GM19193 (cell line): Measurements from ENCODE around the gene DDX23.
A peak's percentile ranks its signal among the peaks of the same experiment; 100 is the strongest.

Experiments
- POLR2A ChIP-seq: IDR thresholded peaks from 4 replicates; pipeline ENCODE4 v1.6.1; 2011; ENCODE audit not compliant: insufficient read depth, insufficient read length; ENCODE audit errors: extremely low read depth

The DDX23 gene

DNA sequence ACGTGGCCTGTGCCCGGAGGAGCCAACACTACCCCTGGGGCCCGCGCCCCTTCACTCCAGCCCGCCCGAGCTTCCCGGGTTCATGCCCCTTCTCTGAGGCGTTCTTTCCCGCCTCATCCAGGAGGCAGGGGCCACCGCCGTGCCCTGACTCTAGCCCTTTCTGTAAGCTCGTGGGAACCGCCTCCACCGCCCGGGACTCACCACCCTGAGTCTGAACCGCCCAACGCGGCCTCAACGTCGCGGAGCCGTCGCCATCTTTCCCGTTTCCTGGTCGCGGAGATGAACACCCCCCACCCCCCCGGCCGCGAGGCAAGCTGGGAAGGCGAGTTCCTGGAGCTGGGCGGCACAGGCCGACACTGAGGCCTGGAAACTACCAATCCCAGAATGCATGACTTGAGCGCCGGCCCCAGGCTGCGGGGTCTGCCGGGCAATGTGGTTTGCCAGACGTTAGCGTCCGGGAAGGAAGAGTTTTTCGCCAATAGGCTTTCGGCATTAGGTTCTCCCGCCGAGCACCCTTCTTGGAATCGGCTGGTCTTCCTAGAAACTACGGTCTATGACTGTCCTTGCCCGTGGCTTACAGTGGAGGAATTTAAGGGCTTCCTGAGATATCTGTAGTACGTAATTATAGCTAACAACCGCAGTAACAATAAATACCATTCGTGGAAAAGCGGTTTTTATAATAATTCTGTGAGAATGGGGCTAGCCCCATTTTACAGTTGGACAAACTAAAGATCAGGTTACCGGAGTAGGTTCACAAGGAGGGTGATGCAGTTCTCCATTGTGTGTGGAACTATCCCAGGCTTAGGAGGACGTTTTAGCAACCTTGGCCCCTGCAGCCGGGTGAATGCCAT, at the start of gene DDX23:
Gene DDX23, minus strand, starts transcription at position 281 of the 851 bp plus-strand sequence. CDS start 6,381 bp downstream, outside the sequence.
- peak; percentile 92 for TF ChIP-seq POLR2A

DNA sequence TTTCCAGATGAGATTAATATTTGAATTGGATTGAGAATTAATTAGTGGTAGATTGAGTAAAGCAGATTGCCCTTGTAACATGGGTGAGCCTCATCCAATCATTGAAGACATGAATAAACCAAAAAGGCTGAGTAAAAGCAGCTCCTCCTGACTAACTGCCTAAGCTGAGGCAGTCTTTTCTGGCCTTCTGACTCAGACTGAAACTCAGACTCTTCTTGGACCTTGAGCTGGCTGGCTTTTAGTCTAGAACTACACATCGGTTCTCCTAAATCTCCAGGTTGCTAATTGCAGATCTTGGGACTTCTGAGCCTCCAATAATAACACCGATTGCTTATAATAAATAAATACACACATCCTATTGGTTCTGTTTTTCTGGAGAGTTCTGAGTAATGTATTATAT, 49.3 kb upstream of the DDX23 start:
- no peak for TF ChIP-seq POLR2A

DNA sequence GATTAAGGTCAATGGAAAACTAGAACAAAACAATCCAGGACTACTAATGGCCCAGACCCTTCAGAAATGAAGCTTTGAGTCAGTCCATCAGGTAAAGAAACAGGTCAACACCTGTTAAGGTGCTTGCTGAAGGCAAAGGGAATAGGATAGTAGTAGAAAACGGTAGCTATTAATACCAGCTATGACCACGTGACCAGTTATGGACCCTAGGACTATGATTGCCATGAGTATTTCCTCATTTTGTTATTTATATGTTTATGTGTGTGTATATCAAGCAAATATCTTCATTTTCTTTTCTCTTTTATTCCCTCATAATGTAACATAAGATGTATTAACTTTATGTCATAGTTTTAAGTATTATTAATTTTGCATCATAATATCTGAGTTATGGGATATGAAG, 47.7 kb upstream of the DDX23 start:
- no peak for TF ChIP-seq POLR2A

DNA sequence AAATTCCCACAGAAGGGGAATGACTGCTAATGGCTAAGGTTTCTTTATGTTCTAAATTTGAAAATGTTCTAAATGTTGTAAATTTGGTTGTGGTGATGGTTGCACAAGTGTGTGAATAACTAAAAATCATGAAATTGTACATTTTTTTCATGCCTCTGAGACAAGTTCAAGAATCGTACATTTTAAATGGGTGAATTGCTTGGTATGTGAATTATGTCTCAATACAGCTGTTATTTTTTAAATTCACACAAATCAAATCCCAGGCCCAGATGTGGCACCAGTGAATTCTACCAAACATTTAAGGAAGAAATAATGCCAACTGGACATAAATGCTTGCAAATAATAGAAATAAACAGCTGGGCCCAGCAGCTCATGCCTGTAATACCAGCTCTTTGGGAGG, 42.3 kb upstream of the DDX23 start:
- TF ChIP-seq POLR2A: no peak

- no peak for TF ChIP-seq POLR2A
These were observed 38.9 kb upstream of the DDX23 start for GRCh38 chr12:48890657-48891418.

GRCh38 chr12:48889679-48890078, 37.7 kb upstream of the DDX23 start:
- TF ChIP-seq POLR2A: no peak

DNA sequence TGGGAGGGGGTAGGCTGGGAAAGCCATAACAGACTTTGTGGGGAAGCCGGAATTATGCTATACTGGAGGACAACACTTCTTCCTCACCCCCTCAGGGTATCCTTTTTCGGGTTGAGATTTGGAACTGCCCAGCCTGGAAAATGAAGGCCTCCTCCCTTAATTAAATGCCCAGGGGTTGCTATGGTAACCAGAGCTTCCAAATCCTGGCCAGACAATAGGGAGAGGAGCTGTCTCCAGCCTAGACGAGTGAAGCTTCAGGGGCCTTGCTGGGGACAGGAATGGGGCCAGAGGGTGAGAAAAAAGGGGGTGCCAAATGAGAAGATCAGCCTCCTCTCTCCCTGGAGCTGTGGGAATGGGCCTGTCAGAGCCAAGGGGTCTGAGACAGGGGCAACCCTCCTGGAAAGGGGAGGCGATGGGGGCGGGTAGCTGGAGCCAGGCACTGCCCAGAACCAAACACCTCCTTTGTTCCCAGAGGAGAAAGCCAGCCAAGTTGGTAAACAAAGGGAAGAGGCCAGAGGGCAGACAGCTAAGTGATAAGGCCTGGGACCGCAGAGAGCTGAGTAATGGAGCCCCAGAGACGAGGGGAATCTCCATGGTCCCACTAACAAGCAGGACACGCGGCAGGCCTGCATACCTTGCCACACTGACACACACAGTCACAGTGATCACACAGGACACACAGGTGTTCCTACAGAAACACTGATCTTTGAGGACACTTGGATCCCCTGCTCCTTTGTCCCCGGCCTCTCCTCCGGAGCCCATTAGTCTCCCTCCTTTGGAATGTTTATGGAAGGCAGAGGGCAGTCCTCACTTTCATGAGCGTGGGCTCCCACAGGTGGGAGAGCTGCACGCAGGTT, 31.6 kb upstream of the DDX23 start:
- TF ChIP-seq POLR2A: no peak

GRCh38 chr12:48882972-48883304, 31.0 kb upstream of the DDX23 start:
- TF ChIP-seq POLR2A: no peak

- no peak for TF ChIP-seq POLR2A
These were observed 30.3 kb upstream of the DDX23 start for GRCh38 chr12:48882315-48882687.

DNA sequence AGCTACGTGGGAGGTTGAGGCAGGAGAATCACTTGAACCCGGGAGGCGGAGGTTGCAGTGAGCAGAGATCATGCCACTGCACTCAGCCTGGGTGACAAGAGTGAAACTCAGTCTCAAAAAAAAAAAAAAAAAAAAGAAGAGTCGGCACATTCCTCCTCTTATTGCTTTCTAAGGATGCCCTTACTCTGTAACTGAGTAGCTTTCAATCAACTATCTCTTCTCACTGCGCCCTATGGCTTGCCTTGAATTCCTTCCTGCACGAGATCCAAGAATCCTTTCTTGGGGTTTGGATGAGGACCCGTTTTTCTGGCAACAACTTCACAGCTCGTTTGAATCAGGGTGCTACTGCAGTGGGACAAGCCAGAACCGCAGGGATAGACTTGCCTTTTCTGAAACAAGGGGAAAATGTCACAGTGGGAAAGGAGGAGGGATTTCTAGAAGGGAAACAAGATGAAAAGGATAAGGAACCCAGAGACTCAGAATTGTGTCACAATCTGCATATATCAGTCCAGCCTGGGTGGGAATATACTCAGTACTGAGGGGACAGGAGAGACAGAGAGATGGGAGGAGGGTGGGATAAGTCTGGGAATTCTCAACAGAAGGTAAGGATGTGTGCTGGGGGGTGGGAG, 29.8 kb upstream of the DDX23 start:
- TF ChIP-seq POLR2A: no peak

DNA sequence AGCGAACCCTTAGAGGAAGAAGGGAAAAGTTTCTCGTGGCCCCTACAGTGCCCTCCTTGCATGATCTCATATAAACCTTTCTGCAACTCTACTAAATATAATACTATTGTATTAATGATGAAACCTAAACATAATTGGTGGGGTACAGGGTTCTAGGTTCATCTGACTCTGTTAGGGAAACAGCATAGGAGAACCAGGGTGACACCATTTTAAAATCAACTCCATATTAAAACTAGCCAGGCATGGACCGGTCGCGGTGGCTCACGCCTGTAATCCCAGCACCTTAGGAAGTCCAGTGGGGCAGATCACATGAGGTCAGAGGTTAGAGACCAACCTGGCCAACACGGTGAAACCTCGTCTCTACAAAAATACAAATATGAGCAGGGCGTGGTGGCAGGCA, 28.7 kb upstream of the DDX23 start:
- TF ChIP-seq POLR2A: no peak

- TF ChIP-seq POLR2A: no peak
These were observed 26.6 kb upstream of the DDX23 start for GRCh38 chr12:48878548-48878947.

GRCh38 chr12:48875944-48876515, 24.1 kb upstream of the DDX23 start:
- no peak for TF ChIP-seq POLR2A

DNA sequence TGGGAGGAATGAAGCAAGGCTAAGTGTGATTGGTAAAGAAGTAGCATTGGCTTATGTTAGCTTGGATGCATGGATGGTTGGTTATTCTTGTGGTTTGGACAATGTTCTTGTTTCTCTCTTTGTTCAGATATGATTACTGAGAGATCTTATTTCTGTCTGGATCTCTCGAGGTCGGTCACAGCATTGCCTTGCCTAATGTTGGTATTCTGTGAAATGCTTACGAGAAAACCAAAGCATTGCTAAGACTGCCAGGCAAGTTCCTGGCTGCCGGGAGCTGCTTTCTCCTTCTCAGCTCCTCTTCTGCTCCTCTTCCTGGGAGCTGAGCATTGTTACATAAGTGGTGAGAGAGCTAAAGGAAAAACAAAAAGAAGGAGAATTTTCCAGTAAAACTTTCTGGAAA, 21.1 kb upstream of the DDX23 start:
- no peak for TF ChIP-seq POLR2A
